SK-MEL-5 (cell line): Measurements from ENCODE around the gene TCP11L1. TPM values are rescaled to one million over a fixed set of nuclear protein-coding genes. Genes with fewer than 3 reads are reported as not detected.

Source experiments
- DNase-seq: peaks from one replicate; pipeline ENCODE4 v3.0.0-alpha.2; 2016; ENCODE audit warnings: low read depth, low spot score
- in situ Hi-C: cut with HindIII; loops from 2 replicates; pipeline ENCODE4 v1.10.0; 2016; ENCODE audit warnings: low sequenced_read_pairs, high pct_unique_total_duplicates, low pct_unique_long_range_greater_than_20kb
- polyA plus RNA-seq, 2 experiments: library from polyadenylated mRNA; depleted of rRNA; stranded (reverse); fragments of >200 nt; gene quantifications; 2 replicates each; pipeline ENCODE4 v1.2.3, GENCODE V29; 2015
- total RNA-seq: library from RNA; depleted of rRNA; stranded (reverse); fragments of >200 nt; shearing (Covaris generic); gene quantifications from 2 replicates; pipeline ENCODE4 v1.2.3, GENCODE V29; 2014; rRNA removed

TCP11L1 gene
- total RNA-seq = 10.6 and 11.9 TPM in 2 replicates
- 12.1 and 19.8 TPM in 2 replicates for polyA plus RNA-seq (2015; cell fraction: cytosol; rRNA removed)
- 11.5 and 17.5 TPM in 2 replicates for polyA plus RNA-seq (2015; cell fraction: nucleus; rRNA removed)

GRCh38 chr11:33039274-33040032 lies at the start of gene TCP11L1:
TCP11L1 (plus strand) TSS chr11:33039572; CDS start chr11:33043774, 4,202 bp downstream.
- DNase-seq = peak; percentile 41
- in situ Hi-C loops = no loop called here

GRCh38 chr11:32990481-32990880 lies 48.9 kb upstream of the TCP11L1 start:
- no peak for DNase-seq
- in situ Hi-C loops = no loop called here

GRCh38 chr11:32991427-32991826 lies 47.9 kb upstream of the TCP11L1 start:
- no peak for DNase-seq
- in situ Hi-C loops = no loop called here

GRCh38 chr11:32991898-32992297 lies 47.5 kb upstream of the TCP11L1 start:
- in situ Hi-C loops = no loop called here
- no peak for DNase-seq

GRCh38 chr11:33000181-33000580 lies 39.2 kb upstream of the TCP11L1 start:
- in situ Hi-C loops = no loop called here
- no peak for DNase-seq

GRCh38 chr11:33001281-33001680 lies 38.1 kb upstream of the TCP11L1 start:
- in situ Hi-C loops = no loop called here
- DNase-seq = no peak

GRCh38 chr11:33001751-33002542 lies 37.4 kb upstream of the TCP11L1 start:
- in situ Hi-C loops = no loop called here
- DNase-seq = no peak

GRCh38 chr11:33005175-33005574 lies 34.2 kb upstream of the TCP11L1 start:
- DNase-seq = no peak
- in situ Hi-C loops = no loop called here

- no peak for DNase-seq
- in situ Hi-C loops = no loop called here
Observed at GRCh38 chr11:33006010-33006409, 33.4 kb upstream of the TCP11L1 start.

- in situ Hi-C loops = no loop called here
- DNase-seq = no peak
Observed at GRCh38 chr11:33013755-33014154, 25.6 kb upstream of the TCP11L1 start.

GRCh38 chr11:33015621-33016551 lies 23.5 kb upstream of the TCP11L1 start, which contains the start of gene DEPDC7:
DEPDC7 (plus strand) TSS chr11:33015878; CDS start chr11:33015956, 78 bp downstream.
- in situ Hi-C loops = no loop called here

GRCh38 chr11:33016654-33017053 lies 22.7 kb upstream of the TCP11L1 start:
- no peak for DNase-seq
- in situ Hi-C loops = no loop called here

More at GRCh38 chr11:33015621-33016551, 23.5 kb upstream of the TCP11L1 start, which contains the start of gene DEPDC7:
- peak; percentile 70 for DNase-seq

- DNase-seq = no peak
- in situ Hi-C loops = no loop called here
Observed at GRCh38 chr11:33017478-33017877, 21.9 kb upstream of the TCP11L1 start.

GRCh38 chr11:33017965-33018364 lies 21.4 kb upstream of the TCP11L1 start:
- DNase-seq = no peak
- in situ Hi-C loops = no loop called here

GRCh38 chr11:33018840-33019239 lies 20.5 kb upstream of the TCP11L1 start:
- no peak for DNase-seq
- in situ Hi-C loops = no loop called here

GRCh38 chr11:33021501-33021900 lies 17.9 kb upstream of the TCP11L1 start:
- DNase-seq = no peak
- in situ Hi-C loops = no loop called here

GRCh38 chr11:33021937-33022336 lies 17.4 kb upstream of the TCP11L1 start:
- in situ Hi-C loops = no loop called here
- no peak for DNase-seq
